Left renal cortex interstitium (tissue), 4 donors: ENCODE data around the gene OPA3. TPM values are rescaled to one million over a fixed set of nuclear protein-coding genes. Genes with fewer than 3 reads are reported as not detected.

Source experiments
- DNase-seq, 4 donors: peaks; one replicate each; pipeline ENCODE4 v3.0.0-alpha.2; 2013; ENCODE audit warnings: low read depth in 4 of 4, low spot score in 2 of 4, missing footprints in 1 of 4
- polyA plus RNA-seq, 4 donors: library from polyadenylated mRNA; unstranded; fragments of 120-200 nt; gene quantifications; one replicate each; pipeline ENCODE4 v1.2.1, GENCODE V29; 2013; ENCODE audit not compliant: insufficient read length in 4 of 4

The OPA3 gene
- polyA plus RNA-seq, 4 donors, result 9.7 to 13.3 (median 10.6) TPM

DNA sequence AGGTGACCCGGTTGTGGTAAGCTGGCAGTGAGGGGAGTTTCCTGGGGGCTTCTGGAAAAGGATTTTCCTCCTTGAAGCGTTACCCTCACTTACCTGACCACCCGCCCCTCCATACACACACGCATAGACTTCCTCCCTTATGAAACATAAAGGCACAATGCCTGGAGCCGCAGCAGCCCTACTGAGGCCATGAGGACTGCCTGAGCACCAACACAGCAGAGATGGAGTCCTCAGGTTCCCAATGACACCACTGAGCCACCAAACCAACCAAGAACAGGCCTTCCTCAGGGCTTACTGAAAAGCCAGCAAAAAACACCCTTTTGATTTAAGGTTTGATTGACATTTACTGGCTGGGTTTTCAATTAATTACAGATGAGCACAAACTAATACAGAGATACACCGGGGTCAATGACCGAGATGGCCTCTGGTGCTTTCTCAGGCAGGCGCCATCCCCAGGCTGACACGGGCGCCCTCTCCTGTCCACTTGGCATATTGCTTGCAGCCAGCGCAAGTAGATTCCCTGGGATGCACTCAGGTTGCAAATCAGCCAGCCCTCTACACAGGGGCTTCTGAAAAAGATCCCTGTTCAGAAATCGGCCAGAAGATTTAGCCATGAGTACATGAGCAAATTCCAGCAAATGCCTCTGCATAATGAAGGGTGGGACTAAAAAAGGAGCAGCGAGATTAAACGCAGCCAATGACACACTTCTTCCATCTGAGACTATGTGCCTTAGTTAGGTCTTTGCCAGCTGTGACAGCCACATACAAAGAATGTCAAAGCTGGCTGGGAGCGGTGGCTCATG is 14.8 kb downstream of the OPA3 start:
- no peak for DNase-seq

DNA sequence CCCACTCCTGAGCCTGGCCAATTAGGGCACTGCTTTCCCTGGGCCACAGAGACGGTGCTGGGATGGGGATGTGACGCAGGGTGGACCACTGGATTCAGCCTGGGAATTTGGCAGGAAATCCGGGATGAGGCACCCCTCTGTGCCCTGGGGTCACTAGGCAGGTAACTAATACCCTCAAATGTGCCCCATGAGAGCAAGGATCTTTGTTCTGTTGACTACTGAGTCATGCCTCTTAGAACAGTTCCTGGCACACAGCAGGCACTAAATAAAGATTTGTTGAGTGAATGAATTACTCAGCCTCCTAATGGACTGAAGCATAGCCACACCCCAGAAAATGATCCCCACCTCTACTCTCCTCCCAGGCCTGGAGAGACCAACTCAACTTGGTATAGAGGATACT is 15.9 kb downstream of the OPA3 start:
- DNase-seq, result no peak

DNA sequence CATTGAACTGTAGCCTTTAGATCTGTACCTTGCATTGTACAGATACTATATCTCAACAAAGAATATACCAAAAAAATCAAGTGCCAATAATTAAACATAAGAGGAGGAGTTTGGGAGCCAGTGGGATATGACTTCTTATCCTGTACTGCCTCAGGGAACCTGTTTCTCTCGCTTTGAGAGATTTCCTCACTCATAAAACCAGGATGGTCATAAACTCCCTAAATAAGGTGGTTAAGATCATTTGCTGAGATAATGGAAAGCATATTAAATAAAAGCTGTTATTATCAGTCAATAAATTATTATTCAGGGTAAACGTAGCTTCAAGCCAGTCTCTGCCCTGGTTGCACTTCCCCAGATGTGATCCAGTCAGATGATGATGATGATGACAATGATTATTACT is 17.0 kb downstream of the OPA3 start:
- DNase-seq, result no peak

DNA sequence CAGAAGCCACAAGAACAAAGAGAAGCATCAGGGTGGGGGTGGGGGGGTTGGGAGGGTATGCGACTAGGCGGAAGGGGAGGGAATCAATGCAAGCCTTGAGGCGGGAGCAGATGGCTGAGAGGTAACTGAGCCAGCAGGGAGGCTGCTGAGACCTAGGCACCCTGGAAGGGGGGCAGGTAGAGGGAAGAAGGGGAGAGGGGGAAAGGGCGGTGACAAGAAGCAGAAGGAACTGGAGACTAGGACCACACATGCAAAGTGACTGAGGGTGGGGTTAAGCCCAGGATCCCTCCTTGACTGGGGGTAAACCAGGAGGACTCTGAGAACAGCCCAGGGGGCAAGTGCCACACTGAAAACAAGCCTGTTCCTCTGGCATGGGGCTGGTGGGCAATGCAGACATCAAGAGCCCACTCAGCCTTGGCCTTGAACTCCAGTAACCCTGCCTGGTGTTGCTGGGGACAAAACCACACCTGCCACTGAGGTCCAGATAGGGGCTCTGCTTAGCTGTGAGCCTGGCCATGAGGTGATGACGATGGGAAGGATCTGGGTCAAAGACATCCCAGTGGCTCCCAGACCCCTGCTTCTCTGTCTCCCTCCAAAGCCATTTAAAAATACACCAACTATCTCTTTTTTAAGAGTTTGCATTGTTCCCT is 20.3 kb downstream of the OPA3 start:
- no peak for DNase-seq

DNA sequence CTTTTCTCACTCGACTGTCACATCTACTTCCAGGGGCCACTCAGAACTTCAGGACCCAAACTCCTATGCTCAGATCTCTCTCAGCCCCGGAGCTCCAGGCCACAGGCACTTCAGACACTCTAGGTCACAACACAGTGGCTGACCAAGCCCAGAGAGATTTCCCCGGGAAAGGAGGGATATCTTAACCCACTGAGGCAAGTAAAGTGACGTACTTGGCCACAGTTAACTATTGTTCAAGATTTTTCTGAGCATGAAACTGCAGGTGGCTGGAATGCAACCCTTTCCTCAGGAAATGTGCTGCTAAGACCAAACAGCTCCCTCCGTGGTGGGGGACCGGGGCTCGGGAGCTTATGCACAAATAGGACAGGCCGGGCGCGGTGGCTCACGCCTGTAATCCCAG is 23.9 kb downstream of the OPA3 start:
- DNase-seq, result no peak

DNA sequence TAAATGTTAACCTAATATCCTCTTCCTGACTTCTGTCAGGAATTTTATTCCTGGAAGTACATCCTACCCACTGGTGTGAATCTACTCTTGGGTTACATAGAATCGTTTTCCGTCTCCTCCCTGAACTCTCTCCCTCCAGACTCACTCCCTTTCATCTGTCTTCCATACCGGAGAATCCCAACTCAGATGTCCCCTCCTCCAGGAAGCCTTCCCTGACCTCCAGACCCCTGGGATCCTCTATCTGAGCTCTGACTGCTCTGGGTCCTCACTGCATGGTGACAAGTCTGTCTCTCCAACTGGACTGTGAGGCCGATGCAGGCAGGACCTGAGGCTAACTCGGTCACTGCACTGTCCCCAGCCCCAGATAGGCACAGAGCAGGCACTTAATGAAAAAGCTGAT is 24.6 kb downstream of the OPA3 start:
- no peak for DNase-seq

DNA sequence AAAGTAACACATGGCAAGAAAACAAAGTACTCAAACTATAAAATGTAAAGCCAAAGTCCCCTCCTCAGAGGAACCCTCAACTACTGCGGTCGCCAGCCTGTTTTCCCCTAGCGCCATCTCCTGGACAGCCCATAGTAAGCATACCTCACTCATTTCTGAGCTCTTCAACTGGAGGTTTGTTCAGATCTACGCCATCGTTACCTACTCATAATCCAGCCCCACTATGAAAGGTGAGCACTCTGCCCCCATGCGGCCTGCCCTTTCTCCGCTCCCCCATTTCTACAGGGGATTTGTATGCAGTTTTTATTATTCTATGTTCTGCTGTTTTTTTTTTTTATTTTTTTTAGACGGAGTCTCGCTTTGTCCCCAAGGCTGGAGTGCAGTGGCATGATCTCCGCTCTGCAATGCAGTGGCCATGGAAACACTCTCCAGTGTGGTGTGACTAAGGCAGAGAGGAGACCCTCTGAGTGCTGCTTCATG is 26.2 kb downstream of the OPA3 start:
- peak in 3 of 4 donors; percentile 15 to 24 (median 23) for DNase-seq

DNA sequence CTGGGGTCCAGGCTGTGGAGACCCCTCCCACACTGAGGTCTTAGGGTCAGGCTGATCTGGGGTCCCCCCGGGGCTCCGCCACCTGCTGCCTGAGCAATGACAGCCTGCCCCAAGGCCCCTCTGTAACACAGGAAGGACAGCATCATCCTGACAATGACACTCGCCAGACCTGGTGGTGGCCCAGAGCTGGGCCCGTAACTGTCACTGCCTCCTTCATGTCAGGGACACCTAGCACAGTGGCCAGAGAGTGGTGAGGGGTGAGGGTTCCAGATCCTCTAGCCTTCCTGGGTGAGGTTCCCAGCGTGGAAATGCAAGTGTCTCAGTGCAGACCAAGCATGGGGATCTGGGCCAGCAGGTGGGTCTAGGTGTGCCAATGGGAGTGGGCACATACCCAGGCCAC is 27.8 kb downstream of the OPA3 start:
- DNase-seq, result no peak

DNA sequence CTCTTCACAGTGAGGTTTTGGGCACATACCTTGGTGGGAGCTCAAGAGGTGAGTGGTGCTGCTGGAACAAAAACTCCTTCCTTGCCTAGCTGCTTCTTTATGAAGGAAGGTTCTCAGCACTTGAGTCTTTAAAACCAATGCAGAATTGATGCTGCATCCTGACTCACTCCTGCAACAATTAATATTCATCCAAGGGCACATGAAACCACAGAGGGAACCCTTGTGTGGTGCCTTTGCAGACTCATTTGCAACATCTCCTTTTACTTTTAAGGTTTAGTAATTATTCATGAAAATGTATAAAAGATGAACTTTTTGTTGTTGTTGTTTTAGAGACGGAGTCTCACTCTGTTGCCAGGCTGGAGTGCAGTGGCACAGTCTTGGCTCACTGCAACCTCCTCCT is 30.1 kb downstream of the OPA3 start:
- no peak for DNase-seq

DNA sequence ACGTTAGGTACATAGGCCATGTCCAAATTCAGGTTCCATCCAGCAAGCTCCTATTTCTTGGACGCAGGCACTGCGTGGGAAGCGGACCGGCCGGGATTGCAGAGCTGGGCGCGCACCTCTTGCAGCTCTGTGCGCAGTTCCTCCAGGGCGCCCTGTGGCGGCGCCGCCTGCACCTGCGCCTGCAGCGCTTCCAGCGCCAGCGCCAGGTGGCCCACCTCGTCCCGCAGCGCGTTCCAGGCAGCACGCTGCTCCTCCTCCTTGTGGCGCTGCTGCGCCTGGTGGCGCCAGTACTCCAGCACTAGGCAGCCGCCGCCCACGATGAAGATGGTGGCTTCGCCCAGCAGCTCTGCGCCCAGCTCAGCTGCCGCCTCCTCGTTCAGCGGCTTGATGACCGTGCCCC is 31.1 kb downstream of the OPA3 start:
- DNase-seq, result peak in 3 of 4 donors; percentile 26 to 35 (median 32)

DNA sequence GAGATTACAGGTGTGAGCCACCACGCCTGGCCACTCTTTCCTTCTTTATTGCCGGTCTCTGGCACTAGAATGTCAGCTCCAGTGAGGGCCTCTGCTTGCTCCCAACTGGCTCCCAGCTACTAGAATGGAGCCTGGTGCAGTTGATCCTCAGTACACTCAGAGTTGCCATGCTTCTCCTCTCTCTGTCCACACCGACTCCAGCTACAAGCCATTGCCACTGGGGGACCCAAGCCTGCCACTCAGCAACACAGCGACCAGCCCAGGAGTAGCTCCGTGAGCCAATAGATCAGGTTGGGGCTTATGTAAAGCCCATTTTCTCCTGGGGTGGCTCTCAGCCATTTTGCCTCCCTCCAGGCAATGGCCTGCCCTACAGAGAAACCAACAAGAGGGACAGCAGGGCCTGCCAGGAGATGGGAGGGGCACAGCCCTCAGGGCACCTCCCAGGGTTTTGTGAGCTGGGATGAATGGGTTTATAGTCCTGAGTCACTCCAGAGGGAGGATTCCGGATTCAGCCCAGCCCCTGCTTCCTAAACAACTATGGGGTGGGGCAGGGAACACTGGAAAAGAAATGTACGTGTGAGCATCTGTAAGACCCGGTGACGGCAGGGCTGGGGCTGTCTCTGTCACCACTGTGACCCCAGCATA is 36.5 kb downstream of the OPA3 start:
- DNase-seq, result no peak

DNA sequence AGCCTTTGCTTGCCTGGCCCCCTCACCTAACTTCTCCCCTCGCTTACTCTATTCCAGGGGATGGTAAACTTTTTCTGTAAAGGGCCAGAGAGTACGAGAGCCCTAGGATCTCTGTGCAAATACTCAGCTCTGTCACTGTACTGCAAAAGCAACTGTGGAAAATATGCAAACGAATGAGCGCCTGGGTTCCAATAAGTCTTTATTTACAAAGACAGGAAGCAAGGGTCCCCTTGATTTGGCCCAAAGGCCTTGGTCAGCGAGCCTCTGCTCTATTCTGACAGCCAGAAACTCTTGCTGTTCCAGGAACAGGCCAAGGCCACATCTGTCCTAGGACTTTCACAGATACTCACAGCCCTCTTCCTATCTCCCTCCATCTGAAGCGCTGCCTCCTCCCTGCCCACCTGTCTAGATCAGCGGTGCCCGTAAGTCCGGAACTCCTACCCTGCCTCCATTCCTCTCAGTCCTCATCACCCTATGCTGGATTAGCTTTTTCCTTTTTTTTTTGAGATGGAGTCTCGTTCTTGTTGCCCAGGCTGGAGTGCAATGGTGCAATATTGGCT is 37.3 kb downstream of the OPA3 start:
- DNase-seq, result no peak

DNA sequence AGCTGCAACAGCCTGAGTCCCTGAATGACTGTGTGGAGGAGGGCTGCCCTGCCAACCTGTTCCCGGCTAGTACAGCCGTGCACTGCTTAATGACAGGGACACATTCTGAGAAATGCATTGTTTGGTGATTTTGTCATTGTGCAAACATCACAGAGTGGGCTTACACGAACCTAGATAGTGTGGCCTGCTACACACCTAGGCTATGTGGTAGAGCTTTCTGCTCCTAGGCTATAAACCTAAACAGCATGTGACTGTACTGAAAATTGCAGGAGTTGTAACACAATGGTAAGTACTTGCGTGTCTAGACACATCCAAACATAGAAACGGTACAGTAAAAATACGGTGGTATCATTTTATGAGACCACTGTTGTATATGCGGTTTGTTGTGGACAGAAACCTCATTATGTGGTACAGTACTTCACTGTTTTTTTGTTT is 42.4 kb downstream of the OPA3 start:
- DNase-seq, result no peak

DNA sequence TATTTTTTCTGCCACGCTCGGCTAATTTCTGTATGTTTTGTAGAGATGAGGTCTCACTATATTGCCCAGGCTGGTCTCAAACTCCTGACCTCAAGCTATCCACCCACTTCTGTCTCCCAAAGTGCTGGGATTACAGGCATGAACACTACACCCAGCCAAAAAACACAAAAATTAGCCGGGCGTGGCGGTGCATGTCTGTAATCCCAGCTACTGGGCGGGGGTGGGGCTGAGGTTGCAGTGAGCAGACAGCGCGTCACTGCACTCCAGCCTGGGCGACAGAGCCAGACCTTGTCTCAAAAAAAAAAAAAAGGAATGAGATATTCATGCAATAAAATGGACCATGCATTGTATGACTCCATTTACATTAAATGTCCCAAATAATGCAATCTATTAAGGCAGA is 45.1 kb downstream of the OPA3 start:
- no peak for DNase-seq

DNA sequence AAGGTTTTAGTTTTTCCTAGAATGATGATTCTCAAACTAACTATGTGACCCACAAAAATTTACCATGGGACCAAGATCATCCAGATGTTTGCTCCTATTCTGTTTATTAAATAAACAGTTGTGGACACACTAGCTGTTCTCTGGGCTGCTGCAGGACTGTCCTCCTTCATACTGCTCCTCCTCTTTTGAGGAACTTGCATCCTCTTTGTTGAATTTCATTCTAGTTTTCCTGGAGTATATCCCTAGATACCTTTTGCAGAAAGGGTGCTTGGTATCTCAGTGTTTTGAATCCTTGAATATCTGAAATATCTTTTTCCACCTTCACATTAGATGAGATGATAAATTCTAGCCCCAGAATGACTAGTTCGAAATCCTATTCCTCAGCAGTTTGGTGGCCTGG is 53.3 kb downstream of the OPA3 start:
- no peak for DNase-seq

DNA sequence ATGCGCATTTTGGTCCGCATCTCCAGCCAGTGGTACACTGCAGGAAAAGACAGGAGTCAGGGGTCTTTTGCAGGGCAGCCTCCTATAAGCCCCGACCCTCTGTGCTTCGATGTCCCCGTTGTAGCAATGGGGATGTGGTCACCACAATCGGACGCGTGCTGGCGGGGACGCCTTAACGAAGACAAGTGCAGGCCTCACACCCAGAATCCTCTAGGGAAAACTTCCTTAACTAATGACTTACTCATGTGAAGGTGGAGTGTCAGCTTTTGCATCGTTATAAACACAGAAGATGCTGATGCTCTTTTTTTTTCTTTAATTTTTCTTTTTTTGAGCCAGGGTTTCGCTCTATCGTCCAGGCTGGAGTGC is 55.2 kb downstream of the OPA3 start:
- no peak for DNase-seq

DNA sequence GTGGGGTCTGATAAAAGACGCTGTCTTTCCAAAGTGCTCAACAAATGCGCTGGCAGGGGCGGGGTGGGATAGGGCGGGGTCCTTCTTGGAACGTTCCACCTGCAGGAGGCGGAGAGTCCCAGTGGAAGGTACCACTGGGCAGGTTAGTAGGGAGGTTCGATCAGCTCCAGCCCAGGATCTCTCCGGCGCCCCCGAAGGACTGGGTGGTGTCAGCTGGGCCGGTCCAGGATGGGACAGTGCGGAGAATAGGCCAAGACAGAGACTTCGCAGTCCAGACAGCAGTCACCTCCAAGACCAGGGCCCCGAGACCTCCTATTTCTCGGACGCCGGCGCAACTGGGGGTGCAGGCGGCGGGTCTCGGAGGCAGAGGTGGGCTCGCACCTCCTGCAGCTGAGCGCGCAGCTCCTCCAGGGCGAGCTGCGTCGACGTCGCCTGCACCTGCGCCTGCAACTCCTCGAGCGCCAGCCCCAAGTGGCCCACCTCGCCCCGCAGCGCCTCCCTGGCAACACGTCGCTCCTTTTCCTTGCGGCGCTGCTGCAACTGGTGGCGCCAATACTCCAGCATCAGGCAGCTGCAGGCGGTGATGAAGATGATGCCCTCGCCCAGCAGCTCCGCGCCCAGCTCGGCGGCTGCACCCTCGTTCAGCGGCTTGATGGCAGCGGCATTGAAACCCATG is 55.7 kb downstream of the OPA3 start:
- DNase-seq, result no peak

DNA sequence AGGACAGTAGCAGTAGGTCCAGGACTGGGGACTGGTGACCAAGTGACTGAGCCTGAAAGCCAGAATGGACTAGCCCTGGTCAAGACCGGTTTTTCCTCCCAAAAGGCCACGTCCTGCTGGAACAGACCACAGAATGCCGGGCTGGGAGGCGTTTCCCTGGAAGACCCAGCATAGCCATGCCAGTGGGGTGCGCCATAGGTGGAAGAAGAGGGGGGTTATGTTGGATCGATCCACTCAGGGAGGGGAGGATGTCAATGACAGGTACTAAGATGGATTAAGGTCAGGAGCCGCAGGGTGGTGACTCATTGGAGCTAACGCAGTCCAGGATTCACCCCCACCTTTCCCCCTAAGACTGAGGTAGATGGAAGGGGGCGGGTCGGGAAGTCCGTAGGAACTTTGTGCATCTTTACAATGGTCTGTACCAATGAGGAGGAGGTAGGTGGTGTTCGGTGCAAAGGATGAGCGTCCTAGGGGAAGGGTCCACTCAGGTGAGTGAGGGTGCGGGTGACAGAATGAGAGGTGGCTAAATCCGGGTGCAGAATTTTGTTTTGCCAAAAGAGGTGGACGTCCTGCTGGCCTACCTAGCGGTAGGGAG is 56.4 kb downstream of the OPA3 start:
- DNase-seq, result no peak

DNA sequence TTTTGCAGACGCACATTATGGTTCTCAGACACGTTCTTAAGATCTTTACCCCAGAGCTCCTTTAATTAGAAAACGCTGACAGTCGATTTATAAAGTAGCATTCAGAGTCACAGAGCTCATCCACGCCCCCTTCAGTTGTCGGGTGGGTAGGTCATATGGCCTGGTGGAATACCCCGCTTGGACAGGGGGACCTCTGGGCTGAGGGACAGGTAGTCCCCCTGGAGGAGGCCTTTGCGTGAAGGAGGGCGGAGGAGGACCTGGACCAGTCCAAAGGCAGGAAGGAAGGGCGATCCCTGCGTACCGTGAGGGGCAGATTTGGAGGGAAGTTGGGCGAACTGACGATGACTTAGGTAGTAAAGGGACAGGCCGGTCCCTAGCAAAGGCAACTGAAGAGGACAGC is 56.9 kb downstream of the OPA3 start:
- no peak for DNase-seq

DNA sequence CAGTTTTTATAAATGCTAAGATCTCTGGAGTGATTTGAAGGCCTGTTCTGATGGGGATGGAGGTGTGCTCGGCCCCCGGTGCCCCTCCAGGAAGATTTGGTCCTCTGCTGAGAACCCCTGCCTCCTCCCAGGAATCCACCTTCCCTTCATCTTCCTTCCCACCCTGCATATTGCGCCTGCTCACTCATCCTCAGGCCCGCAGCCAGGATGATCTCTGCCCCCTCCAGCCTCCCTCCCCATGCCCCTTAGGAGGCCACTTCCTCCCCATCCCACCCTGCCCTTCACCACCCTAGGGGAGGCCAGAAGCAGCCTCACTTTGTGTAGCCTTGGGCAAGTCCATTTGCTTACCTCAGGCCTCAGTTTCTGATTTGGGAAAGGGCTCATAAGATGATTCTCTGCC is 57.6 kb downstream of the OPA3 start:
- DNase-seq, result no peak

DNA sequence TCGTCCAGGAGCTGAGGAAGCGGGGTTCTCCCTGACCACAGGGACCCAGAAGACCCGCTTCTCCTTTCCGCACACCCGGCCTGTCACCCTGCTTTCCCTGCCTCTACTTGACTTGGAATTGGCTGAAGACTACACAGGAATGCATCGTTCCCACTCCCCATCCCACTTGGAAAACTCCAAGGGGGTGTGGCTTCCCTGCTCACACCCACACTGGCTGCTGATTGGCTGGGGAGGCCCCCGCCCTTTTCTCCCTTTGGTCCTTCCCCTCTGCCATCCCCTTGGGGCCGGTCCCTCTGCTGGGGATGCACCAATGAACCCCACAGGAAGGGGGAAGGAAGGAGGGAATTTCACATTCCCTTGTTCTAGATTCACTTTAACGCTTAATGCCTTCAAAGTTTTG is 58.5 kb downstream of the OPA3 start:
- no peak for DNase-seq
